Measurements from ENCODE around the gene DPYSL3.

The DPYSL3 gene

DNA sequence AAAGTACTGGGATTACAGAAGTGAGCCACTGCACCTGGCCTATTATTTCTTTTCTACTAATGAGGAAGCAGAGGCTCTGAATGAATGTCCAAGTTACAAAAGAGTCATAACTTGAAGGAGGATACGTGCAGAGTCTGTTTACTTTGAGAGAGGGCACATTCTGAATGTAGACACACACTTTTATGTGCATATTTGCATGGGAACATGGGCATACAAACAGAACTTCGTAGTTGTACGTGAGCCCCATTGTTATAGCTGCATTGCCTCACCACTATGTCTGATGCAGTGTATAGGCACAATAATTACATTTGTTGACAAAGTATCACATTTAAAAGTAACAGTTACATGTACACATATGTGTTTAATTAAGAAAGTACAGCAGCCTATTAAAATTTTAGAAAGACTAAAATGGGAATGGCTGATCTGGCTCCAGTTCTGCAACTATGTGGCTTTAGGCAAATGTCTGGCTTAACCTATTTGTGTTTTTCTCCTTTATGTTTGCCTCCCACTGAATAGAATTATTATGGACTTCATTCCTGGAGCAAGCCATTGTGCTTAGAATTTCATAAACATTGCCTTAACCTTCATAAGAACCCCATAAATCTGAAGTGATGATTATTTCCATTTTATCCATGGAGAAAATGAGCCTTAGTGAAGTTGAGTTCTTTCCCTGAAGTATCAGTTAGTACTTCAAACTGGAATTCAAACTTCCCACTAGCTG is 3.0 kb upstream of the DPYSL3 start:
- DNase-seq = no peak

DNA sequence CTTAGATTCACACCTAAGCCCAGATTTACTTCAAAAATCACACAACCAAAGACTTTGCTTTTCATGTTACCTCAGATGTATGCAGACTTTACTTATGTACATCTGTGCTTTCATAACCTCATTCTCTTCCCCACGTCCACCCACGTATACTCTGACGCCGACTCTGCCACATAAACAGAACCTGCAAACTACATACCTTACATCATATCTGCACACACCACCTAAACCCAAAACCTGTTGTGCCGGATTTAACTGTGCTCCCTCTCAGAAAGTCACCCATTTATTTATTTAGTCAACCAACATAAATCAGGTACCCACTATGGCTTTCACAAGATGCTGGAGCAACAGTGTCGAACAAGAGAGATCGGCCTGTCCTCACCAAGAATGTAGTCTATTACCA is 1.0 kb upstream of the DPYSL3 start:
- DNase-seq = no peak

DNA sequence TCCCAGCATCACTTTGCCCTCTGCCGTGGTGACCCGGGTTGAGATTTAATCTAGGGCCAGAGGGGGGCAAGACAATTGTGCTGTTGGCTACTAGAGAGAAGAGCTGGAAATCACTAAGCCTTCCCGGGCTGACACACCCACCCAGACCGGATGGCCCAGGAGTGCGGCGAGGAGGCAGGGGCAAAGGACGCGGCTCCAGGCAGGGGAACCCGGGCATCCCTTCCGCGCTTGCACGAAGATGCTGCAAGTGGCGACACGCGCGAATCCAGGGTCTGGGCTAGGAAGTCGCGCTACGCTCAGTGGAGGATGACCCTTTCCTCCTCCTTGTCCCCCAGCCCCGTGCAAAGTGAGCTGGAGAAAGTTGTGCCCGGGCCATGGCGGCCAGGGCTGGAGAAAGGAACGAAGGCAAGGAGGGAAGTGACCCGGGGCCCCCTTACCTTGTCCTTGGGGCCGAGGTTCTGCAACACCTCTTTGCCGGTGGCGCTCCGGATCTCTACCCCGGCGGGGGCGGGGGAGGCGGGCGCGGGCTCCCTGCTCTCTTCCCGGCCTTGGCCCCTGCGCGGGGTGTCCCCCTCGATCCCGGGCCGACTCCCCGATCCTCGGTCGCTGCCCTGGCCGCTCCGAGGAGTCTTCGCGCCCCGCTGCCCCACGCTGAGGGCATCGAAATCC is 693 bp downstream of the DPYSL3 start:
- no peak for DNase-seq

- DNase-seq = no peak
Observed at GRCh38 chr5:147508711-147509040, 1.2 kb downstream of the DPYSL3 start.

GRCh38 chr5:147507480-147508126 is 2.3 kb downstream of the DPYSL3 start:
- no peak for DNase-seq

DNA sequence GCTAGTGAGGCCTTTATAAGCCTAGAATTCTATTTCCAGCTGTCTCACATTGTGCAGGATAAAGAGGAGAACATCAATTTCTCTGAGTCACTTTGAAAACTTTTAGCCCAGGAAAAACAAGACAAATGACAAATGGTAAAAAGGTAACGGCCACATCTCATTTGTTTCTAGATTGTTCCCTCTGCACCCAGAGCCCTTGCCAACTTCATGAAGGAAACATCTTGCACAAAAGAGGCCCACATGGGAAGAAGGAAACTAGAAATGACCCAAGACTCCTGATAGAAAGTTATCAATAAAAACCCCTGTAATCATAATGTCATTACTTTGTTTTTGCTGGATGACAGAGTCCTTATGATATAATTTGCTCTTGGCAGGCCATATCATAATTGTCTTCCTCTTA is 5.3 kb downstream of the DPYSL3 start:
- no peak for DNase-seq

DNA sequence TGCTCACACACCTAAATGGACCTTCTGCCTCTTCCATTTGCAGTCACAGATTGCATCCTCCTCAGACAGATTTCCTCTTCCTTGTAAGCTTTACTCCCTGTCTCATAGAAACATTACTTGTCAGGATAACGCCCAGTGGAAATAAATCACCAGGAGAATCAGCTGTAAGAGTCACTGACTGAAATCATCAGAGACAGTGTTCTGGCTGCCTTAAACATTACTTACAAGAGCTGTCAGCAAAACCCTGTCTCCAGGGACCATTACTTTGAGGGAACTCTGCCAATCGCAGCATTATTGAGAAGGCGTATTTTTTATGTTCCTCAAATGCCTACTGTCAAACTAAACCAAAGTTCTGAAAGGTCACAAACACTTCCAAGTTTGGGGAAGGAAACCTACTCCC is 5.9 kb downstream of the DPYSL3 start:
- DNase-seq = no peak

GRCh38 chr5:147490989-147491388 is 18.9 kb downstream of the DPYSL3 start:
- no peak for DNase-seq

- DNase-seq = no peak
Observed at GRCh38 chr5:147487031-147487750, 22.7 kb downstream of the DPYSL3 start.

DNA sequence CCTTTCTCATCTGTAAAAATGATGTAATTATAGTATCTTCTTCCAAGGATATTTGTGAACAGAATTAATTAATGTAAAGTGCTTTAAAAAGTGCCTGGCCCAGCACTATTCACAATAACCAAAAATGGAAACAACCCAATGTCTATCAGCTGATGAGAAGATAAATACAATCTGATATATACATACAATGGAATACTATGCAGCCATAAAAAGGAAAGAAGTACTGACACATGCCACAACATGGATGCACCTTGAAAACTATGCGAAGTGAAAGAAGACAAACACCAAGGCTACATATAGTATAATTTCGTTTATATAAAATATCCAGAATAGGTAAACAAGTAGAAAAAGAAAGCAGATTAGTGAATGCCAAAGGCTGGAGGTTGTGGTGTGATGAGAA is 24.1 kb downstream of the DPYSL3 start:
- no peak for DNase-seq

DNA sequence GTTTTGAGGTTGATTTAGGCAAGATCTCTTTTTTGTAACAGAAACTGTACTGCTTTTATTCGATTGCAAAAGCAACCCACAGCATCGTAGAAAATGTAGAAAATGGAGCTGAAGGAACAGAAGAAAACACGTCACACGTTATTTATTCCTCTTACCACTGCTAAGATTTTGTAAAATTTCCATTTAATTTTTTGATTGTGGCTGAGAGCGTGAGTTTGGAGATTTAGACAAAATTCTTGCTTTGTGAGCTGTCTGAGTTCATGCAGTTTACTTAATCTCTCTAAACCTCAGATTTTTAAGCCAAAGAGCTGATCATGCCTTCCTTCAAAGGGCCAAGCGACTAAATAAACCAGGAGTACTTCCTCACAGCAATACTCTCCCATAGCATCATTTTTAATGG is 24.8 kb downstream of the DPYSL3 start:
- no peak for DNase-seq

- no peak for DNase-seq
Observed at GRCh38 chr5:147484708-147485020, 25.2 kb downstream of the DPYSL3 start.

DNA sequence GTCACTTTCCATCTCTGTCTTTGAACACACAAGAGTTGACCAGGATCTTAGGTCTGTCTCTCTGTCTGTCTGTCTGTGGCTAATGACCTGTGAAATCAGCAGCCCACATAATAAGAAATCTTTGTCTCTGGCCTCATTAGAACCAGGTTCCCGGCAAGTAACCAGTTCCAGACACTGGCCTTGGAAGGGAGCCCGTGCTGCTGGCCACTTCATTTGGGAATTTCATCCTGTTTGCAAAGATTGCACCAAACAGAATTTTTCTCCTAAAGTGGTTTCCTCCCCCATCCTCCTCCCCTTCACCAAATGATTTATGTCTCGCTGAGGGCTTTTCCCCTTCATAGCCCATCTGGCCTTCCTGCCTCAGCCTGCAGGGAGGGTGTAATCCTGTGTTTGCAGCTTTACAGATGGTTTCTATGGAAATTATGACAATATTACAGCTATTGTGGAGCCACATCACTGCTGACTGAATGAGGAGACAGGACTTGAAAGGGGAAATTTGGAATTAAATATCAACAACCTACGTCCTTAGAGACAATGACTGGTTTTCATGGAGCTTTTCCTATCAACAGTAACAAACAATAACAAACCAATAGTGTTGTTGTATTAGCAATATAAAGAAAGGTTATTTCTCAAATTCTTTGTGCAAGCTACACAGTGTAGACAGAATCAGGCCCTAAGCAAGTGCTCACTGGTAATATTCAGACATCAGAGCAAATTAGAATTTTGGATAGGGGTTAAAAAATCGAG is 25.7 kb downstream of the DPYSL3 start:
- DNase-seq = peak; percentile 32

GRCh38 chr5:147483188-147483790 is 26.6 kb downstream of the DPYSL3 start:
- no peak for DNase-seq

- no peak for DNase-seq
Observed at GRCh38 chr5:147482706-147483180, 27.1 kb downstream of the DPYSL3 start.

DNA sequence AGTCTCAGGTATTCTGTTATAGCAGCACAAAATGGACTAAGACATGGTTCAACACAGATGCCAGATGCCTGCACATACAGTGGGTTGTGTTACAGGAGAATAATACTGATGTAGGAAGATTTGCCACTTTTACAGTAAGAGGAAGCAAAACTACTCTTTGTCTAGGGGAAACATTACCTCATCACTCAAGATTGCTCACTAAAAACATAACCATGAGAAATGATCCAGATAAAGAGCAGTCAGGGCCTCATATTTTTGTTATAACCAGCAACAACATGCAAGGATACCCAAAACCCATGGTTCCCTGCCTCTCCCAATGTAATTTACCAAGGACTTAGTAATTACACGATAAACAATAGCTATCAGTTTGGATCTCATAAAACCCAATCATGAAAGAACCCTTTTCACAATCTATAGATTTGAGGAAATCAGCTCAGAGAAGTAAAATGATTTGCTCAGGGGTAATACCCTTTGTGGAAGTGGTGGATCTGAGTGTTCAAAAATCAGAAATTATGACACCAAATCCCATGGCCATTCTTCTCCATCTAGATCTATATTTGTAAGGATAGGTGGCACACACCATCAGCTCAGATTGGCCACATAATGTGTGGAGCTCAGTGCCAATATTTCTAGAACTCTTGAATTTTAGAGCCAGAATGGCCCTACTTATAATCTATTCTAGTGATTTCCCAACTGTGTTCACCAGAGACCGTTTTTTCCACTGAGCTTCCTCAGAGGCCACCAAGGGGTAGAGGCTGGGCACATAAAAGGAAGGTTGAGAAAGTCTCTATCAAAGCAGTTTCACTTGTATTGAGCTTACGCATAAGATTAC is 27.8 kb downstream of the DPYSL3 start:
- no peak for DNase-seq

GRCh38 chr5:147481376-147481775 is 28.5 kb downstream of the DPYSL3 start:
- no peak for DNase-seq

DNA sequence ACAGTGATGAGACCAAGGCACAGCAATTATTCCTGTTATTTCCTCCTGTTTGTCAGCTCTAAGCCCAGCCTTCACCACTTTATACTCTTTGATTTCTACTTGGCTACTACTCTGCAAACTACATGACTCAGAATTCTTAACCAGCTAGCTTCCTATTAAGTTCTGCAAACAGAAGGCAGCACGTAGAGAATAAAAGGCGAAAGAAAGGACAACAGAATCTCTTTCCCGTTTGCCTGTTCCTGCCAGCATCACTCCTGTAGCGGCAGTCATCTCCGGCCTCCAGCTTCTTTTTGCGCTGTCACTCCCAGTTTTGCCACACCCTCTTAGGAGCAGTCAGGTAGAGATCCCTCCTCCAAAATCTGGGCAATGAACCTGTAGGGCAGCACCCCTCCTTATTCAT is 29.9 kb downstream of the DPYSL3 start:
- no peak for DNase-seq

DNA sequence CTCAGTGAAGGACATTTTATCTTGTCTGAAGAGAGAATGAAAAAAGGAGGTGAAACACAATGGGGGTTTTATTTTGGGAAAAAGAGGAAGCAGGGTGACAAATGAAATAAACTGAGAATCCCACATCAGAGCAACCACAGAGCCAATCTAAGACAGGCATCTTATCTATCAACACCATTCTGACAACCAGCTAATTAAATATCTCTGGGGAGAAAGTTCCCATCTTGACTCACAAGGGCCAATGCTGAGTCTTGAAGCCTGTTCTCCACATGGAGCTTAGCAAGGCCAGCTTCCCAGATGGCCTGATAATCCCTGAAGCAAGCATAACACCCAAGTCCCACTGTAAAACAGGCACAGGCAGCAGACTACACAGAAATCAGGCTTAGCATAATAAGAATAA is 30.4 kb downstream of the DPYSL3 start:
- no peak for DNase-seq

DNA sequence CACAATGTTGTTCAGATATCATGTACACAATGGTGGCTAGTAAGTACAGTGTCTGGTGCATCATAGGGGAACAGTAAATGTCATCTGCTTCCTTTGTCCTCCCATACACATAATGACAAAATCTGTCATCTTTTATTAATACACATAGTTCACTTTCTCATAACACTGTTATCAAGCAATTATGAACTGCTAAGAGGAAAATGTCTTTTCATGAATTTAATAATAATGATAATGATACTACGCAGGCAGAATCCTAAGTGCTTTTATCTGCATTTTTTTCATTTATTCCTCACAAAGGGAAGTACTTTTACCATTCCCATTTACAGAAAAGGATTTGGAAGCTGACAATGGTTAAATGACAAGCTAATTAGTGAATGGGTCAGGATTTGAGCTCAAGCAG is 35.7 kb downstream of the DPYSL3 start:
- no peak for DNase-seq

- no peak for DNase-seq
Observed at GRCh38 chr5:147472664-147473475, 37.0 kb downstream of the DPYSL3 start.
